IPS DF 4.7 (cell line): Measurements from ENCODE around the gene ANKRD29.

Source experiments
- DNase-seq: peaks from one replicate; pipeline ENCODE4 v3.0.0-alpha.2; 2013; ENCODE audit warnings: low spot score; ENCODE audit errors: extremely low read depth

Gene ANKRD29

DNA sequence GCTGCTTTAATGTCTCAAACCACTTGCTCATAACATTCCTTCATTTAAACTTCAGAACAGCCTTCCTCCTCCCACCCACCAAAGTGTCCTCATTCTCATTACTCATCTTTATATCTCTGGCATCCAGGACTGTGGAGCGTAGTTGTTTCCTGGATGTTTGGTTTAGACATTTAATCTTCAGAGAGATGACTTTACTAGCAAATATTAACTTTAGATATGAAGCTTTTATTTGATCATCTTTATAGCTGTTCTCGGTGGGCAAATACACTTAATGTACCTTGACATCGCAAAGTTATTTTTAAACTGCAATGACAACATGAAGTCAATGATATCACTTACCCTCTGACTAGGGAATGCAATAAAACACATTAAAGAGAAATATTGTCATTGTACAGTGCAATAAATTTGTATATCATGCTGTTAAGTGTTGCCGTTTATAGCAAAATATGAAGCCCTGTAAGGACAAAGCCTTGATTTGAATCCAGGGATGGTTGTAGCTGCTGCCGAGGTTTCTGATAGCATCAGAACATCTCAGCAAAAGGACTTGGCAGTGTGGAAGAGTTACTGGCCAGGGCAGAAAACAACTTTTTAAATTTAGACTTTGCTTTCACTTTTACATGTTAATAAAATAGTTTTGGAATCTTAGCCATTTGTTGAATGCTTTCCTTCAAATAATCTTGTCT lies 21.9 kb upstream of the ANKRD29 start:
- DNase-seq: no peak

DNA sequence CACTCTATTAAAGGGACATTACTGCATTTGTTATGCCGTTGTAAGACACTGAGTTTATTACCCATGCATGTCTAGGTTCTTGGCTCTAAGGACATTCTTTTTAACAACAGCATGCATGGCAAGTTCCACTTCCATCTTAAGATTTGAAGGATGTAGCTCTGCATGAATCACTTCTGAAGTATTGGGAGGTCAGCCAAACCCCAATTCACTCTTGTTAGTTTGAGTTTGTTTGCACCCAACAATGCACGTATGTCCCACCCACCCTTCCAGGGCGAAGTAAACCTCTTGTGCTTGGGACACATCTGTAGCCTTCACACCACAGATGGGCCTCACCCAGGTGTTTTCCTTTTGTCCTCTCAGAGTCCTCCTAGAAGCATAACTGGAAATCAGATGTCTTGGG lies 21.0 kb upstream of the ANKRD29 start:
- no peak for DNase-seq

DNA sequence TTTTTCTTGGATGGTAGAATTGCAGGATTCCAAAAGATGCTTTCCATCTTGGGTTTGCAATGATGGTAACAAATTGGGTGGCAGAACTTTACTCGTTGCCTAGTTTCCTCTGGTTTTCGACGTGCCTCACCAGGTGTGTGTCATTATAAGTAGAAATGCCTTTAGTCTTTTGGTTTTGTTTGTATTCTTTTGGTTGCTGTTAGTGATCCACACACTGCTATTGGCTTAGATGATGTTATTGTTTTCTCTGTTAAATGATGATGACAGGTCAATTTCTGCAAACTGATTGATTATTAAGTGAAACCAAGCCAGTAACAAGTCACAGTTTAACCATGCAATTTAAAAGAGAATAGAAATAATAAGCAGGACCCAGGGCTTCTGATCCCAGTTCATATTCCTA lies 20.4 kb upstream of the ANKRD29 start:
- no peak for DNase-seq

DNA sequence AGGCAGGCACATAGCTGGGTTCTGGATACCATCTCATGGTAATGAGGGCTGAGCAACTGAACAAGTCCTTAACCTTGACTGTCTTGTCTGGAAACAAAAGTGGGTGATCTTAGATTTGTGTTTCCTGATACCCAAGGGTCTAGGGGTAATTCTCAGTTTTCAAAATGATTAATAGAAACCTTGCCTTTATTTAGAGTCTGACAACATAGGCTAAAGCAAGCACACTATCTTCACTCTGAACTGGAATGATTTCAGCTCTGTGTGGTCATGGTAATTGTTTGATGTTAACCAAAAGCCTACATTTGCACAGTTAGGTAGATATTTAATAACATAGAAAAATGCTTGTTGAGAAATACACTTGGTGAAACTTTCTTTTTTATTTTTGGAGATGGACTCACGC lies 19.8 kb upstream of the ANKRD29 start:
- no peak for DNase-seq

DNA sequence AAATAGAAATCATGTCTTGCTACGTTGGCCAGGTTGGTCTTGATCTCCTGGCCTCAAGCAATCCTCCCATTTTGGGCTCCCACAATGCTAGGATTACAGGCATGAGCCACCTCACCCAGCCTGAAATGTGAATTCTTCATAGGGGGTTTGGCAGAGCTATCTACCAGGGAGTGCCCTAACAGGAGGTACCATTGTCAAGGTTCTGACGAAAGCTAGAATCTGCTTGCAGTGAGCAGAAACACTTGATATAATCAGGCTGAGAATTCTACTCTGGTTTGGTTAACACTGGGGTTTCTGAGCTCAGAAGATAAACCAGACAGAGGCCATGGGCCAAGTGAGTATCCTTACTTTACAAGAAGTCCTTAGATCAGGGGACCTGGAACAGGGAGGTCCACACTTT lies 19.3 kb upstream of the ANKRD29 start:
- DNase-seq: no peak

DNA sequence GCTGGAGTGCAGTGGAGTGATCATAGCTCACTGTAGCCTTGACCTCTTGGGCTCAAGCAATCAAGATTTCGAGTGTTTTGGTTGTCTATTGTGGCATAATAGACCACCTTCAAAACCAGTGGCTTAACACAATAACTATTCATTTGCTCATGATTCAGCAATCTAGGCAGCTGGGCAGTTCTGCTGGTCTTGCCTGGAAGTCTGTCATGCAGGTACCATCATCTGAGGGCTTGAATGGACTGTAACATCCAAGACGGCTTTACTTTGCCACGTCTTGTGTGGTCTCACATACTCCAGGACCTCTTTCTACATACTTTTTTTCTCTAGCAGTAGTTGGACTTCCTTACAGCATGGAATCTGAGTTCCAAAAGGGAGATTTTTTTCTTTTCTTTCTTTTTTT lies 13.2 kb upstream of the ANKRD29 start:
- DNase-seq: no peak

DNA sequence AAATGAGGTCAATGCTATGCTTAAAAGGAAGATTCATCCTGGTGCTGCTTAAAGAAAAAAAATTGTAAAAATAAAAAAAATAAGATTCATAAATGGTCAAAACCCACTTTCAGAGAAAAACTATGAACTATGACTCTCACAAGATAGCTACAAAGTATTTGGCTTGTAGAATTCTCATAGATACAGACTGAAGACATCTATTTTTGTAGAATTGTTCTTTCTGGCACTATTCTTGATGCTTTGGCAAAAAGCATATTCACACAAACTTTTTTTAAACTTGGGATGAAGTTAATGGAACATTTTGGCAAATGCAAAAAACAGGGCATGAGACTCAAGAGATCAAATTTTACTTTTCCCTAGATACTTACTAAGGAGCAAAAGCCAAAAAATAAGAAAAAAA lies 12.5 kb upstream of the ANKRD29 start:
- no peak for DNase-seq

DNA sequence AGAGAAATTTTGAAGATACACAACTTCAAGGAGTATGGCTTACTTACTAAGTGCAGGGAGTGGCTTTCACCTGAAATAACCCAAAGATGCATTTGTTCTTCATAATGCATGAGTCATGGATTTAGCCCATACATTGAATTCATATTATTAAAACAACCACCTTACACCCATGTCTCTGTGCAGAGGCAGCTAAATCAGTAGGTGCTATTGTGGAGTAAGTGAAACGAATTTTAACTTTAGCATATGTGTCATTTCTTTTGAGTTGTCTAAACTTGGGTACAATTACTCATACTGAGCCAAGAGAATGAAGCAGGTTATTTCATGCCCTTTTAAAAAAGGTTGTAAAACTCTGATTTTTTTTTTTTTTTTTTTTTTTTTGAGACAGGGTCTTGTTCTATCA lies 11.0 kb upstream of the ANKRD29 start:
- no peak for DNase-seq

DNA sequence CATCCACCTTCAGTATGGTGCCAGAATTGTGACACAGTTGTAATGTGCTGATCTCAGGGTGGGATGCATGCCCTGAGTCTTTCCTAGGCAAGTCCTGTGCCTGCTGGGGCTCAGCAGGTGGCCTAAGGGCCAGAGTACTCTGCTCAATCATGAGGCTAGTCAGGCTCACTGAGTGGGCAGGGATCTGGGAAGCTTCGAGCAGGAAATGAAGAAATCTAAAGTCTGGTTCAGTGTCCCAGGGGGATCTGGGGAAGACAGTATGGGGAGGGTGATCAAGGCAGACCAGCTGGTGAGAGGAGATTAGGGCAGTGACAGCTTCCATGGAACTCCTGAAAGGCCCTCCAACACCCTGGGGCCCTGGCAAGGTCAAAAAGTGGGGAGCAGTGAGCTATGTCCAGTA lies 8.9 kb upstream of the ANKRD29 start:
- DNase-seq: no peak

DNA sequence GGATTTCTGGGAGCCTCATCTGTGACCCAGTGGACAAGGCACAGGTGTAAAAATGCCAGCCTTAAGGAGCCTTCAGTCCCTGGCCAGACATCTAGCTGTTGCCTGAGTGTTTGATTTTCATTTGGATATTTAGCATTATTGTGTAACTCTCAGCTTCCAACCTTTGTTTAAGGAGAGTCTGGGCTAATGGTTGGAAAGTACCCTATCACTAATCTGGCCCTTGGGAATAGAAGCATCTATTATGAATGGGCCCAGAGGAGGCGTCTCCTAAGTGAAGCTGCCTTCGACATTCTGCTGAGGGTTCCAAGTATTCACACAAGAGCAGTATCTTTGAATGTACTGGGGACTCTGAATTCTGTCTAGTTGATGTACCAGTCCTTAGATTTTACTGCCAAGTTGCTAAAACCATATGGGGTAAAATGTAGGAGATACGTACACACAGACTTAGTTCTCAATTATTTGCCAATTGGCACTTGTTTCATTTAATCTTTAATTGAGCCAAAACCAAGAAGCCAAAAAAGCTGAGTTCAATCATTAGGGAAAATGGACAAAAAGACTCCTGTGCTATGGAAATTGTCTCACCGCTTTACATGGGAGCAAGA lies 7.2 kb upstream of the ANKRD29 start:
- no peak for DNase-seq

DNA sequence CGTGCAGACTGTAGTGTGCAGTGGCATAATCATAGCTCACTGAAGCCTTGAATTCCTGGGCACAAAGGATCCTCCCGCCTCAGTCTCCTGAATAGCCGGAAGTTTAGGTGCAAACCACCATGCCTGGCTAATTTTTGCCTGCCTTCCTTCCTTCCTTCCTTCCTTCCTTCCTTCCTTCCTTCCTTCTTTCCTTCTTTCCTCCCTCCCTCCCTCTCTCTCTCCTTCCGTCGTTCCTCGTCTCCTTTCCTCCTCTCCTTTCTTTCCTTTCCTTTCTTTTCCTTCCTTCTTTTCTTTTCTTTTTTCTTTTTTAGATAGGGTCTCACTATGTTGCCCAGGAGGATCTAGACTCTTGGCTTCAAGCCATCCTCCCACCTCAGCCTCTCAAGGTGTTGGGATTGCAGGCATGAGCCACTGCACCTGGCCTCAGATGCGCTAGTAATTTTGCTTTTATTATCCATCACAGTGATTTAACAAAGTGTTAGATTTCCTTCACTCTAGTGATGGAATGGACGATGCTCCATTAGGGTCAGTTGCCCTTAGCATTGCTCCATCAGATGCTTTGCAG lies 6.6 kb upstream of the ANKRD29 start:
- DNase-seq: no peak

DNA sequence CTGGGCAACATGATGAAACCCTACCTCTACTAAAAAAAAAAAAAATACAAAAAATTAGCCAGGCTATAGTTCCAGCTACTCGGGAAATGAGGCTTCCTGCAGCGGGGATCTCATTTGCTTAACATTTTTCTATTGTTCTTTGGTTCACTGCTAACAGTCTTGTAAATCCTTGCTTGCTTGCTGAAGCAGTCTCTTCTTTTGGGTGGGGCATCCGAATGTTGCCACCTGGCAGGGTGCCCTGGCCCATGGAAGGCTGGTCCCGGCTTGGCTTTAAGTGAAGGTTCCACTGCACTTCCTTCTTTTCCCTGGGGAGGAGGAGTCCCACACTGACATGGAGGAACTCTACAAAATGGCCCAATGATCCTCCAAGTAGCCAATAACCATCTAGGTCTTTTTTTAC lies 6.0 kb upstream of the ANKRD29 start:
- DNase-seq: no peak

DNA sequence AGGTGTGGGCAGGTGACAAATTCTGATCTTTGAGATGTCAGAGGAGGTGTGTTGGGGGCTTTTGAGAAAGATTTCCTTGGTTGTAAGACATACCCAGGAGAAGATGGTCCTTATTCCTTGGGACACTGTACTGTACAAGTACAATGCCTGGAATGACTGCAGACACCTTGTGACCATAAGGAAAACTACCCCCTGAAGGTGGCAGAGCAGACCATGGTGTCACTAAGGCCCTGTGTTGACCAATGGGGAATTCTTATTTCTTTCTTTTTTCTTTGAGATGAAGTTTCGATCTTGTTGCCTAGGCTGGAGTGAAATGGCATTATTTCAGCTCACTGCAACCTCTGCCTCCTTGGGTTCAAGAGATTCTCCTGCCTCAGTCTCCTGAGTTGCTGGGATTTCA lies 4.4 kb upstream of the ANKRD29 start:
- no peak for DNase-seq

DNA sequence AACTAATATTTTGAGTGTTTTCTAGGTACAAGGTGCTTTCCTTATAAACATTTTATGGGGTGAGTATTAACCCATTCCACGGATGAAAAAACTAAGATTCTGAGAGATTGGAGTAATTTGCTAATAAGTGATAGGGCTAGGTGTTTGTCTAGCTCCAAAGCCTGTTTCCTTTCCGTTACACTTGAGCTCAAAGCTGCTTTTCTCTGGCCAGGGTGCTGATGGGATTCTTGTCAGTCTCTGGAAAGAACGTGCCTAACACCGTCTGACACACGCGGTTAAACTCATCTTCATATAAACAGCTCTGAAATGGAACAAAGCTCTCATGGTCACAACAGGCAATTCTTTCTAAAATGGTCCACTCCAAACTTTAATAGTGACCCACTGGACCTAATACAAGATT lies 2.0 kb upstream of the ANKRD29 start:
- DNase-seq: no peak

DNA sequence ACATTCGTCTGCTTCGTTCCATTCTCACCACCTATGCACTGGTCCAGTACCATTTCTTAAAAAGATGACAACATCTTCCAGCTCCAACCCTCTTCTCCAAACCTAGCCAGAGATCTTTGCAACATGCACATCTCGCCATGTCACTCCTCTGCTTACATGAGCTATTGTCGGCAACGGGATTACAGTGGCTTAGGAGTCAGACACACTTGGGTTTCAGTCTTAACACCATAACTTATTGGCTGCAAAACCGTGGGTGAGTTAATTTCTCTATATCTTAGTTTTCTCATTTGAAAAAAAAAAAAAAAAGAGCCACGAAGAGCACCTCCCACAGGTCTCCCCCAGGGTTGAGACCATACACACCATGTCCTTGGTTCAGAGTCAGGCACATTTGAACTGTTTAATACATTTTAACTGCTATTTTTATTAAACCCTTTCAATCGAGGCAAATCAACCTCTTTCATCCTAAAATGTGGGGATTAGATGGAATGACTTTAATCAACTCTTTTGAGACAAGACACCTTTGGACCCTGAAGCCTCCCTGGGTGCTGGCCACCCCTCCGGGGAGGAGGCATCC lies 889 bp downstream of the ANKRD29 start:
- DNase-seq: no peak

DNA sequence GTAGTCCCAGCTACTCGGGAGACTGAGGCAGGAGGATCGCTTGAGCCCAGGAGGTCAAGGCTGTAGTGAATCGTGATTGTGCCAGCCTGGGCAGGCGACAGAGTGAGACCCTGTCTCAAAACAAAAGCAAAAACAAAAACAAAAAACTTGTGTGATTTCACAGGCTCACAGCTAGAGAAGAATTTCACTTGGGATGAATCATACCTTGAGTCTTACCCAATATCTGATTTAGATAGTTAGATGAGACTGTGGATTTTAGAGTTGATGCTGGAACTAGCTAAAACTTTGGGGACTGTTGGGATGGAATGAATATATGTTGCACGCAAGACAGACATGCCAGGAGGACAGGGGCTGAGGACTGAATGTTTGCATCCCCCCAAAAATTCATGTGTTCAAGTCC lies 4.4 kb downstream of the ANKRD29 start:
- no peak for DNase-seq

DNA sequence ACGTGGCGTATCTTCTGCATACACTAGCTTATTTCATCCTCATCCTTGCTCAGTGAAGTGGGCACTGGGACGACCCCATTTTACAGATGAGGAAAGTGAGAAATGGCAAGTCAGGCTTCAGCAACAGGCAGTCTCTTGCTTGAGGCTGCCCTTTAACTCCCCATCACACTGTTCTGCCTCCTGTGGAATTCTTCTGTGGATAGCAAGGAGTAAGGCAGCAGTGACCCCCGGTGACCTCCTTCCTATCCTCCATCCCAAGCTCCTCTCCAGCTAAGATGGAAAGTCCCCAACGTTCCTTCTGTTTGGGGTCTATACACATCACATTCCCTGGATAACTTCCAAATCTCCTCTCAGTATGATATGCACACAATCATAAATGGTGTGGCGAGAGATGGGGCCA lies 10.5 kb downstream of the ANKRD29 start:
- DNase-seq: no peak

DNA sequence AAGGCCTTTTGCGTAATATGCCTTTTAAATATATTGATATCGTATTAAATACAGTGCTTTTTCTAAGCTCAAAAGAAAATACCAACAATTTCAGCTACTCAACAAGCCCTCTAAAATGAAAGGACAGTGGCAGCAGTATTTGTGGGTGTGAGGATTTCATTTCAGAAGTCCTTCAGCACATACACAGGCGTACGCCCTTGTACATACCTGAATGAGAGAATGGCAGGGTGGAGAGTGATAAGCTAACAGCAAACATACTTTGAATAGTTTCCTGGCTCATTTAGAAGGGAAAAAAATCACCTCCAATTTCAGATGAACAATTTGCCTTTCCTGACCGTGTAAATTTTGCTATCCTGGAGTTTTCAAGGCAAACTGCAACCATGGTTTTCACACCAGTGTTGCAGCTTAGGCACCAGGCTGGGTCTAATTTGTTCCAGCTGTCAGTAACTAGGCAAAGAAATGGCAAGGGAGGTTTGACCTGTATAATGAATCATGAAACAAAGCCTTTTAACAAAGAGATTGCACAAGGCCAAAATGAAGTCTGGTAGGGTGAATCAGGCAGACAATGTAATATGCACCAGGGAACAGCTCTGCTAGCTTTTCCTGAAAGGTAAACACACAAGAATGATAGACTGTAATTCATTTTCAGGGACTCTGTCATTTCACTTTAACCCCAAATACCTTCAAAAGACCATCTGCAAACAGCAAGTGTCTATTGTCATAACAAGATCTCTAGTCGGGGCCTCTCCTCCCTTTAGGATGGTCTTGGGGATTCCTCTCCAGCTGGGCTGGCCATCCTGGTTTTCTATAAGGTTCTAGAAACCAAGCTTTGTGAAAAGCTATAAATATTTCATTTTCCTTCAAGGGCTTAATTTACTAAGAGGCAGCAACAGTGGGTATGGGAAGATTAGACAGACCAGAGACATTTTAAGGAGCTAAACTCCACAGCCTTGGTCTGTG lies 11.5 kb downstream of the ANKRD29 start:
- DNase-seq: no peak

DNA sequence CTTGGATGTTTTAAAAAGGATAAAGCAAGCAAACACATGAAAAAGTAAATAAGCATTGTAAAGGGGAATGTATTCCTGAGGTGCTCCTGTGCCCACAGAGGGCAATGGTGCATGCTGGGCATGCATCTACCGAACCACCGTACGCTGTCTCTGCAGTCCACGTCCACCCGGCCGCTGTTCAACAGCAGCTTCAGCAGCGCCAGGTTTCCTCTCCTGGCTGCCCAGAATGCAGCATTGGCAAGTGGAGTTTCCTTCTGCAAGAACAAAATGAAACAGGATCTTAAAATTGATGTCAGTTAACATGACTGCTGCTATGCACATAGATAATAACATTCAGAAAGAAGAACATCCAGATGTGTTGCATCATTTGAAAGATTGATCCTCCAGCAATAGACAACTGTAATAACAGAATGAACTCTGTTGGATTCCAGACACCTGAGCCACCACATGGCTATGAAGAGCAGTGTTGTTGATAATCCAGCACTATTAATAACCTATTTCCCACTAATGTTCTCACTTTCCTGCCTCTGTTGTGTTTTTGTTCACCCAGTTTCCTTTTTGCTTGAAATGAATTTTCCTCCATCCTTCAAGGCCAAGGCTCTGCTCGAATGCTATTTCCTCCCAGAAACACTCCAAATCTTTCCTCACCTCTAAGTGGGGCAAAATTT lies 13.6 kb downstream of the ANKRD29 start:
- no peak for DNase-seq

DNA sequence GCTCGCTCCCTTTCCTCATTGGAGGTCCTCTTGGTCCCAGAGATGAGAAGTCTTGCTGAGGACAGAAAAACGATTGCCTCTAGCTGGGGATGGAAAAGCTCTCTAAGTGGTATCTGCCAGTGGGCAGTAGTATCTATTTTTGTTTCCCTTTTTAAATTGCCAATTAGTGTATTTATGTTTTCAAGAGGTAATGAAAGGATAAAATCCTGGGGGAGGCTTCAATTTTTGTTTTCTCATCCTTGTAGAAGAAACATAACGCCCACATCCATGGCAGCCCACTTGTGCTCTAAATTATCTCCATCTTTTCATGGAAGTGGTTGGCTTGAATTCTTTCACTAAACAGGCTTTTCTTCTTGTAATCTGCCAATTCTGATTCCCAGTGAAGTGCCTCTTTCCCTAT lies 14.3 kb downstream of the ANKRD29 start:
- DNase-seq: no peak

DNA sequence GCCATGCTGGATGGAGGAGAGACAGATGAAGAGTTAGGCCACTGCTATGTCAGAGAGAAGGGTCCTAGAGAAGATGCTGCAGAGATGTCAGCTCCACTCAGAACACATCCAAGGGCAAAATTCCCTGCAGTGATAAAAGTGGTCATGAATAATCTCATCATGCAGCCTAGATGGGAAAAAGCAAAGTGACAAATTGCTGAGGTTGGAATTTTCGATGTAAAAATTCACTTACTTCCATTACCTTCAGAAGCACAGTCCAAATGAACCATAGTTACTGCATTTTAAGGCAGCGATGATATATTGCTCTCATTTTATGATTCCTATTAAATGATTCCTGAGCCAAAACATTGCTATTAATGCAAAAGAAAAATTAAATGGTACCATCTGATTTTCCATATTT lies 16.4 kb downstream of the ANKRD29 start:
- no peak for DNase-seq
